Stimulated activated naive CD8-positive, alpha-beta T cell treated with anti-CD3 and anti-CD28 coated beads, Interleukin-15, Interleukin-2, amounts not matched to agents 100 ng/mL and 50 ng/mL, for 24 hours (primary cell): ENCODE data around the gene PPFIA2.

Experiments
- H3K27ac Mint-ChIP-seq: one replicate; pipeline ENCODE4 v1.8.0; 2021; ENCODE audit warnings: mild to moderate bottlenecking, mixed read lengths
- H3K27me3 Mint-ChIP-seq: one replicate; pipeline ENCODE4 v1.8.0; 2021; ENCODE audit warnings: mixed read lengths
- H3K36me3 Mint-ChIP-seq: one replicate; pipeline ENCODE4 v1.8.0; 2021; ENCODE audit warnings: low read depth, mixed read lengths
- H3K4me1 Mint-ChIP-seq: one replicate; pipeline ENCODE4 v1.8.0; 2021; ENCODE audit warnings: low read depth, mixed read lengths
- H3K4me3 Mint-ChIP-seq: one replicate; pipeline ENCODE4 v1.8.0; 2021; ENCODE audit warnings: mild to moderate bottlenecking, mixed read lengths
- H3K9me3 Mint-ChIP-seq: one replicate; pipeline ENCODE4 v1.8.0; 2021; ENCODE audit warnings: mixed read lengths

The PPFIA2 gene

GRCh38 chr12:81395431-81395830, 363.7 kb downstream of the PPFIA2 start:
- H3K4me1 Mint-ChIP-seq = no peaks in the 10 kb centered on the region
- no peak overlapping the region for H3K27ac Mint-ChIP-seq
- H3K4me3 Mint-ChIP-seq = no peak overlapping the region
- no peaks in the 10 kb centered on the region for H3K36me3 Mint-ChIP-seq
- peaks cover 7% of the 10 kb centered on the region for H3K9me3 Mint-ChIP-seq
- H3K27me3 Mint-ChIP-seq = no peaks in the 10 kb centered on the region

- H3K9me3 Mint-ChIP-seq = peaks cover 9% of the 10 kb centered on the region
- no peaks in the 10 kb centered on the region for H3K27me3 Mint-ChIP-seq
- no peak overlapping the region for H3K27ac Mint-ChIP-seq
- H3K4me1 Mint-ChIP-seq = no peaks in the 10 kb centered on the region
- no peaks in the 10 kb centered on the region for H3K36me3 Mint-ChIP-seq
- no peak overlapping the region for H3K4me3 Mint-ChIP-seq
Measured at GRCh38 chr12:81389550-81390099, 369.5 kb downstream of the PPFIA2 start.

GRCh38 chr12:81386101-81386500, 373.0 kb downstream of the PPFIA2 start:
- no peaks in the 10 kb centered on the region for H3K4me1 Mint-ChIP-seq
- no peaks in the 10 kb centered on the region for H3K36me3 Mint-ChIP-seq
- peaks cover 5% of the 10 kb centered on the region for H3K9me3 Mint-ChIP-seq
- no peak overlapping the region for H3K4me3 Mint-ChIP-seq
- H3K27ac Mint-ChIP-seq = no peak overlapping the region
- H3K27me3 Mint-ChIP-seq = no peaks in the 10 kb centered on the region

GRCh38 chr12:81381951-81382350, 377.2 kb downstream of the PPFIA2 start:
- Mint-ChIP-seq H3K36me3 (no peaks in the 10 kb centered on the region), H3K9me3 (peaks cover 4% of the 10 kb centered on the region), H3K27ac (no peak overlapping the region), H3K4me3 (no peak overlapping the region), H3K4me1 (no peaks in the 10 kb centered on the region), H3K27me3 (no peaks in the 10 kb centered on the region)

GRCh38 chr12:81378601-81379285, 380.4 kb downstream of the PPFIA2 start:
- Mint-ChIP-seq H3K4me3 (no peak overlapping the region), H3K9me3 (peaks cover 4% of the 10 kb centered on the region), H3K27ac (no peak overlapping the region), H3K27me3 (no peaks in the 10 kb centered on the region), H3K4me1 (no peaks in the 10 kb centered on the region), H3K36me3 (no peaks in the 10 kb centered on the region)

GRCh38 chr12:81377771-81378170, 381.4 kb downstream of the PPFIA2 start:
- Mint-ChIP-seq H3K36me3 (no peaks in the 10 kb centered on the region), H3K4me3 (no peak overlapping the region), H3K27me3 (no peaks in the 10 kb centered on the region), H3K27ac (no peak overlapping the region), H3K9me3 (peaks cover 4% of the 10 kb centered on the region), H3K4me1 (no peaks in the 10 kb centered on the region)

GRCh38 chr12:81375969-81376368, 383.2 kb downstream of the PPFIA2 start:
- Mint-ChIP-seq H3K36me3 (no peaks in the 10 kb centered on the region), H3K9me3 (peaks cover 4% of the 10 kb centered on the region), H3K27me3 (no peaks in the 10 kb centered on the region), H3K4me3 (no peak overlapping the region), H3K27ac (no peak overlapping the region), H3K4me1 (no peaks in the 10 kb centered on the region)

GRCh38 chr12:81370456-81370855, 388.7 kb downstream of the PPFIA2 start:
- no peak overlapping the region for H3K27ac Mint-ChIP-seq
- H3K9me3 Mint-ChIP-seq = no peaks in the 10 kb centered on the region
- no peaks in the 10 kb centered on the region for H3K36me3 Mint-ChIP-seq
- no peaks in the 10 kb centered on the region for H3K27me3 Mint-ChIP-seq
- no peaks in the 10 kb centered on the region for H3K4me1 Mint-ChIP-seq
- H3K4me3 Mint-ChIP-seq = no peak overlapping the region

- H3K27me3 Mint-ChIP-seq = no peaks in the 10 kb centered on the region
- no peaks in the 10 kb centered on the region for H3K36me3 Mint-ChIP-seq
- H3K4me1 Mint-ChIP-seq = no peaks in the 10 kb centered on the region
- H3K27ac Mint-ChIP-seq = no peak overlapping the region
- no peak overlapping the region for H3K4me3 Mint-ChIP-seq
- no peaks in the 10 kb centered on the region for H3K9me3 Mint-ChIP-seq
Measured at GRCh38 chr12:81369175-81369574, 390.0 kb downstream of the PPFIA2 start.

- Mint-ChIP-seq H3K9me3 (no peaks in the 10 kb centered on the region), H3K36me3 (no peaks in the 10 kb centered on the region), H3K27me3 (no peaks in the 10 kb centered on the region)
Measured at GRCh38 chr12:81365284-81365683, 393.9 kb downstream of the PPFIA2 start.

GRCh38 chr12:81360916-81361315, 398.2 kb downstream of the PPFIA2 start:
- Mint-ChIP-seq H3K36me3 (no peaks in the 10 kb centered on the region), H3K4me1 (no peaks in the 10 kb centered on the region), H3K27me3 (no peaks in the 10 kb centered on the region), H3K27ac (no peak overlapping the region), H3K4me3 (no peak overlapping the region), H3K9me3 (no peaks in the 10 kb centered on the region)

More at GRCh38 chr12:81365284-81365683, 393.9 kb downstream of the PPFIA2 start:
- H3K4me3 Mint-ChIP-seq = no peak overlapping the region
- H3K27ac Mint-ChIP-seq = no peak overlapping the region
- H3K4me1 Mint-ChIP-seq = no peaks in the 10 kb centered on the region

GRCh38 chr12:81359736-81360135, 399.4 kb downstream of the PPFIA2 start:
- no peak overlapping the region for H3K27ac Mint-ChIP-seq
- H3K36me3 Mint-ChIP-seq = no peaks in the 10 kb centered on the region
- no peaks in the 10 kb centered on the region for H3K9me3 Mint-ChIP-seq
- H3K4me1 Mint-ChIP-seq = no peaks in the 10 kb centered on the region
- no peak overlapping the region for H3K4me3 Mint-ChIP-seq
- no peaks in the 10 kb centered on the region for H3K27me3 Mint-ChIP-seq

- H3K4me3 Mint-ChIP-seq = no peak overlapping the region
- no peaks in the 10 kb centered on the region for H3K4me1 Mint-ChIP-seq
- H3K27ac Mint-ChIP-seq = no peak overlapping the region
- no peaks in the 10 kb centered on the region for H3K9me3 Mint-ChIP-seq
- H3K27me3 Mint-ChIP-seq = no peaks in the 10 kb centered on the region
- no peaks in the 10 kb centered on the region for H3K36me3 Mint-ChIP-seq
Measured at GRCh38 chr12:81354327-81354932, 404.7 kb downstream of the PPFIA2 start.

GRCh38 chr12:81350309-81350708, 408.8 kb downstream of the PPFIA2 start:
- H3K27me3 Mint-ChIP-seq = no peaks in the 10 kb centered on the region

GRCh38 chr12:81347404-81347803, 411.7 kb downstream of the PPFIA2 start:
- no peak overlapping the region for H3K27ac Mint-ChIP-seq
- H3K4me3 Mint-ChIP-seq = no peak overlapping the region
- no peaks in the 10 kb centered on the region for H3K9me3 Mint-ChIP-seq
- H3K4me1 Mint-ChIP-seq = no peaks in the 10 kb centered on the region
- no peaks in the 10 kb centered on the region for H3K36me3 Mint-ChIP-seq
- no peaks in the 10 kb centered on the region for H3K27me3 Mint-ChIP-seq

More at GRCh38 chr12:81350309-81350708, 408.8 kb downstream of the PPFIA2 start:
- no peaks in the 10 kb centered on the region for H3K36me3 Mint-ChIP-seq
- no peaks in the 10 kb centered on the region for H3K4me1 Mint-ChIP-seq
- H3K4me3 Mint-ChIP-seq = no peak overlapping the region
- H3K9me3 Mint-ChIP-seq = no peaks in the 10 kb centered on the region
- no peak overlapping the region for H3K27ac Mint-ChIP-seq
